ENCODE results near the gene IL20RA.
"Not testable (repeated sequence)": the region's sequence is repeated elsewhere in the genome, so short reads cannot be mapped to it uniquely, and the experiment has no call there.

The IL20RA gene, protein sequence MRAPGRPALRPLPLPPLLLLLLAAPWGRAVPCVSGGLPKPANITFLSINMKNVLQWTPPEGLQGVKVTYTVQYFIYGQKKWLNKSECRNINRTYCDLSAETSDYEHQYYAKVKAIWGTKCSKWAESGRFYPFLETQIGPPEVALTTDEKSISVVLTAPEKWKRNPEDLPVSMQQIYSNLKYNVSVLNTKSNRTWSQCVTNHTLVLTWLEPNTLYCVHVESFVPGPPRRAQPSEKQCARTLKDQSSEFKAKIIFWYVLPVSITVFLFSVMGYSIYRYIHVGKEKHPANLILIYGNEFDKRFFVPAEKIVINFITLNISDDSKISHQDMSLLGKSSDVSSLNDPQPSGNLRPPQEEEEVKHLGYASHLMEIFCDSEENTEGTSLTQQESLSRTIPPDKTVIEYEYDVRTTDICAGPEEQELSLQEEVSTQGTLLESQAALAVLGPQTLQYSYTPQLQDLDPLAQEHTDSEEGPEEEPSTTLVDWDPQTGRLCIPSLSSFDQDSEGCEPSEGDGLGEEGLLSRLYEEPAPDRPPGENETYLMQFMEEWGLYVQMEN

DNA sequence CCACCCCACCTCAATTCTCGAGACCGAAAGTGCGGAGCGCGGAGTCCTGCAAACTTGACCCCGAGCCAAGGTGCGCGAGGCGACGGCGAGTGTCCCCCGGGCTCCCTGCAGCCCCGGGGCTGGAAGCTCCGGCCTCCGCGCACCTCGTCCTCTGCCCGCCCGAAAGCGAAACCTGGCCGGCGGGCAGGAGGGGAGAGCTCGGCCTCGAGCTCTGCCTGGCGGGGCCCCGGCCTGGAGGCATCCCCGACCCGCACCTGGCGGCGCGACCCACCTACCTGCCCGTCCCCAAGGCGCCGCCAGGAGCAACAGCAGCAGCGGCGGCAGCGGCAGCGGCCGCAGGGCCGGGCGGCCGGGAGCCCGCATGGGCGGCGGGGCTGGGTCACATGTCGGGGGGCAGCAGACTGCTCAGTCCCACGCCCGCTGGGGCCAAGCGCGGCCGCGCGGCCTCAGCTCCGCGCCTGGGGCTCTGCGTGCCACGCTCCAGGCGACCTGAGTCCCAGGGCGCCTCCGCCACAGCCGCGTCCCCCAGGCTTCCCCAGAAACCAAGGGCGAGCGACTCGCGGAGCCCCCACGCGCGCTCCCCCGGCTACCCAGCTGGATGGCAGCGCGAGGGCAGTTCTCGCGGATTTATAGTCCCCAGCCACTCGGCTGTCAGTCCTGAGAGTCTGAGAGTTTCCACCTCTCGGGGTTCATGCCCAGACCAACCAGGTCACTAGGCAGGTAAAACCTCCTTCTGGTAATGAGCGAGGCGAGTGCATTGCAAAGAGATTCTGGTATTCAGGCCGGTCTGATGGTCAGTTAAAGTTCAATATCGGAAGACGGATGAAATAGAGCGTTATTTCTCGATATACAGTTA lies at the start of gene IL20RA:
TSS of gene IL20RA (minus strand) at position 600 of the 856 bp plus-strand sequence. CDS start at position 363, 237 bp downstream.
- DNase-seq (ENCODE audit: low spot score): no peak

DNA sequence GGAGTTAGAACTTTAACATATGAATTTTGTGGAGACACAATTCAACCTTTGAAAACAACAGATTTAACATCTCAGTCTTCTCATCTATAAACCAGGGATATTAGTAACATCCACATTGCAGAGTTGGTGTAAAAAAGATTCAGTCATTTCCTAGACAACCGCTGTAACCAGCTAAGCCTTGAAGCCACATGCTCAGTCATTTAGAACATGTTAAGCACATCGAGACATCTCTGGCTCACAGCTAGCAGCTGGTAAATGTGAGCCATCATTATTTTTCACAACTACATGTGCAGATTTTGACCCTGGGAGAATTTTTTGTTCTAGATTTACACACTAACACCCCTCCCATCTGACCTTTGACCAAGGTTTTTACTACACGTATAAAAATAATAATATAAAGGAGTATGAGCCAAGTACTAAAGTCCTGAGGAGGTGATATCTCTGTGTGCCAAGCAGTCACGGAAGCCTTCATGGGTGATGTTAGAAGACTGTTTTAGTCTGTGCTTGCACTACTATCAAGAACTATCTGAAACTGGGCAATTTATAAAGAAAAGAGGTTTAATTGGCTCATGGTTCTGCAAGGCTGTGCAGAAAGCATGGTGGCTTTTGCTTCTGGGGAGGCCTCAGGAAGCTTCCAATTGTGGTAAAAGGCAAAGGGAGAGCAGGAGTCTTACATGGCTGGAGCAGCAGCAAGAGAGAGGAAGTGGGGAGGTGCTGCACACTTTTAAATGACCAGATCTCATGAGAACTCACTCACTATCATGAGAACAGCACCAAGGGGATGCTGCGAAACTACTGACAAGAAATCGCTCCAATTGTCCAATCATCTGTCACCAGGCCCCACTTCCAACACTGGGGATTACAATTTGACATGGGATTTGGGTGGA lies 48.7 kb upstream of the IL20RA start:
- no peak for DNase-seq (ENCODE audit: low spot score)

DNA sequence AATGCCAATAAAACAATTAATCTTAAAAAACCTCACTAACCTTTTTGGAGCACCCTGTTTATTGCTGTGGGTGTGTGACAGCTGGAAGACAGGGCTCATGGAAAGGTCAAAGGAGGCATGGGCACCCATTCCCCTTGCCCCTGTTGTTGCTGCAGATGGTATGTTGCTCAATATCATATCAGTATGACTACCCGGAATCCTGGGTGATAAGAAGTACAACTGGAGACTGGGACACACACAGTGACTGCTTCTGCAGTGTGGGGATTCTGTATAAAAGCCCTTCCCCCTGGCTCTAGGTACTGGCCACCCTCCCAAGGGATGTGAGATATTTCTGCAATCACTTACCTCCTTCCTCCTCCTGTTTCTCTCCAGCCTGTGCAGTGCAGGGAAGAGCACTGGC lies 47.3 kb upstream of the IL20RA start:
- DNase-seq (ENCODE audit: low spot score): no peak

DNA sequence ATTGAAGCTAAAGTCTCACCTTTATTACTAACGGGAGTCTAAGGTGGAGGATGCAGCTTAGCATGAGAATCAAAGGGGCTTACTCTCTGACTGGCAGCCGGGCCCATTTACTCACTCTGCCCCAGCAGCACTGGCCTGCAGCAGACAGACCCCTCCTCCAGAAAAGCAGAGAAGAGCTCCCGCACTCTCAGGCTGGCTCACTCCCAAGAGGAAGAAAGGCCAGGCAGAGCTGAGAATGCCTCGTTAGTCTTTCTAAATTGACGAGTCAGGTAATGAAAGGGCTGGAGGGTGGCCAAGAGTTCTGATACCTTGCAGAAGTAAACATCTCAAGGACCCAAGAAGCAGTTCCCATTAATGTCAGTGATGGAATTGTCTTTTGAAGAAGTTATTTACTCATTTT lies 44.5 kb upstream of the IL20RA start:
- no peak for DNase-seq (ENCODE audit: low spot score)

DNA sequence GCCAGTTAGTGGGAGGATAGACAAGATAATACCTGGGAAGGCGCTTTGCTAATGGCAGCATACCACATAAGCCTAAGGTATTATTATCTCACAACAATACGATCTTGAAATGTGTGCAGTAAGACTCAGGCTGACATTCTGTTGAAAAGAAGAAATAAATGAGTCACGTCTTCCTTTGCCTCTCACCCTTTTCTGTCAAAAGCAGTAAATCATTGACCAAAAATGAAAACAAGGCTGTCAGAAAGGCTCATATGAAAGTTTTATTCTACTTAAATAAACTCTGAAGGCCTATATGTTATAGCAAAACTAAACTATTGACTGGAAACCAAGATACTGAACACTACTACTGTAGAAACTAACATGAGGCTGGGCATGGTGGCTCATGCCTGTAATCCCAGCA lies 43.1 kb upstream of the IL20RA start:
- no peak for DNase-seq (ENCODE audit: low spot score)

DNA sequence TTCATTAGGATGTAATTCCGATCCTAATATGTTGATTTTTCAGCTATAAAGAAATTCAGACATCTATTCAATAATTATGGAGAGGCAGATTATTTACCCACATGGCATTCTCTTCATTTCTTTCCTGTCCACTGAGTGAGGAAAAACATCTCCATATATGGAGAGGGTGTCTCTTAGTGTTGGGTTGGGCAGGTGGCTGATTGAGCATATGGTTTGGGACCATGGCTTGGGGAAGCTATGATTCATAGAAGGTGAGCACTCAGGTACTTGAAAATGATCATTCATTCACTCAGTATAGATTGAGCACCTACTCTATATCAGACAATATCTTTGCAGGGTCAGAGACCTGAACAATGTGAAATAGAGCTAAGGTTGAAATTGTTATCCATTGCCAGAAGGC lies 41.3 kb upstream of the IL20RA start:
- DNase-seq (ENCODE audit: low spot score): no peak

DNA sequence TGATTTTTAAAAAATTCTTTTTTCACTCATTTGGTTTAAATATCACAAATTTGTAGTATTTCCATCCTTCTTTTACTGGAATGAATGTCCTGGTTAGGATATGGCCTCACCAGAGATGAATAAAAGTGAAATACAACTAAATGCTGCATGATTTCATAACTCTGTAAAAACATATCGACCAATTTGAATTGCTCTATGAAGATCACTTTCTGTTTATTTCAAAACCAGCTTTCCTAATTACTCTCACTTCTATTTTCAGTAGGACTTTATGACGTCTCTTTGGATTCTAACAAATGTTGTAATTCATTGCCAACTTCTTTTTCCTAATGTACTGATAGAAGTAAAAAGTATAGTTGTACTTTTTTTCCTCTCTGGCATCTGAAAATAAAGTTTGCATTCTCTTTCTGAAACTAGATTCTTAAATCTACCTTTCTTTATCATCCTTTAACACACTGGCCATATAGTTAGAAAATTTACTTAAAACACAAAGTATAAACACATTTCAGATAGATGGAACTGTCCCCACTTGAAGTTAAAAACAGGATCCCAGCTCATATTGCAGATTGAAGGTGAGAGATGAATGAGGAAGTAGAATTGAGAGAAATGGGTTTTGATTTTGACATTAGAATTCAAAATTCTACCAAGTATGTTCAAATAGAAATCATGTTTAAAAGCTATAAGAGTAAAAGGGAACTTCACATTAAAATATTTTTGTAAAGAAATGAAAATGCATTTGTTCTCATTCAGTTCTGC lies 40.3 kb upstream of the IL20RA start:
- no peak for DNase-seq (ENCODE audit: low spot score)

DNA sequence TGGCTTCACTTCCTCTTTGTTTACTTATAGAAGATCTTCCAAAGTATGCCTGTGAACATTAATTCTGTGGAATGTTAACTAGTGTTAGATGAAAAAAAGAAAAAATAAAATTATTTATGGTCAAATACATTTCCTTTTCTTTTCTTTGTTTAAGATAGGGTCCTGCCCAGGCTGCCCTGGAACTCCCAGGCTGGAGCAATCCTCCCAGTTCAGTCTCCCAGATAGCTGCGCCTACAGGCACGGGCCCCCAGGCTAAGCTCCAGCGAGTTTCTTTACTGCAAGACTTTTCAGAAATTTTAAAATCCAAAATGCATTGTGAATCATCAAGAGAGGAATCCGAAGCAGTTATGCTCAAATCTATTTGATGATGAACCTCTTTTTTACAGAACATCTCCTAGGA lies 39.3 kb upstream of the IL20RA start:
- DNase-seq (ENCODE audit: low spot score): no peak

DNA sequence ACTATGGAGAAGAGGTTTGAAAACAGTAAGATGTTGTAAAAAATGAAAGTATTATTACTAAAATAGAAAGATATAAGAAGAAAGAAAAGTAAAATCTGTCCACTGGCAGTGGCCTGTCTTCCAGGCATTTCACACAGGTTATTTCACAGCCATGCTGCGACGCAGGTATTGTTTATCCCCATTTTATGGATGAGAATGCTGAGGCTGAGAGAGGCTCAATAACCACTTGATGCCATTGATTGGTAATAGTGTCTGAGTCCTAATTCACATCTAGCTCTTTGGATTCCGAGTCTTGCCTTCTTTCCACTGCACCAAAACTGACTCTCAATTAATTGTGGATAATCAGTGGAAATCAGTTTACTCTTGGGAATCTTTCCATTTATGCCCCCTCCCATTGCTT lies 37.2 kb upstream of the IL20RA start:
- DNase-seq (ENCODE audit: low spot score): no peak

DNA sequence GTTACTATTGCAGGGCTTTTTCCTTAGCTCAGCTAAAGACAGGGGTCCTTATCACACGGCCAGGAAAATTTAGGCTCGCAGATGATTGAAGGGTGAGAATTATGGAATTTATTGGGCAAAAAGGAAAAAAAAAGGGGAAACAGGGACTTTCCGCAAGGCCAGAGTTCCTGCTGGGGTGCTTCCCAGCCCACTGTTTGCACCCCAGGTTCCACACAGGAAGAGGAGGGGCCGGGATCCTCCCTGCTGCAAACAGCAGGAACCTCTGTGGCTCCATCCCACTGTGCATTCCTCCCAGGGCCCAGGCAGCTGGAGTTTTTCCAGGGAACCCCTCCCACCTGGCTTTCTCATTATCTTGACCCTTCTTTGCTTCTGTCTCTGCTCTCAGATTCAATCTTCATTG lies 35.9 kb upstream of the IL20RA start:
- DNase-seq (ENCODE audit: low spot score): no peak

DNA sequence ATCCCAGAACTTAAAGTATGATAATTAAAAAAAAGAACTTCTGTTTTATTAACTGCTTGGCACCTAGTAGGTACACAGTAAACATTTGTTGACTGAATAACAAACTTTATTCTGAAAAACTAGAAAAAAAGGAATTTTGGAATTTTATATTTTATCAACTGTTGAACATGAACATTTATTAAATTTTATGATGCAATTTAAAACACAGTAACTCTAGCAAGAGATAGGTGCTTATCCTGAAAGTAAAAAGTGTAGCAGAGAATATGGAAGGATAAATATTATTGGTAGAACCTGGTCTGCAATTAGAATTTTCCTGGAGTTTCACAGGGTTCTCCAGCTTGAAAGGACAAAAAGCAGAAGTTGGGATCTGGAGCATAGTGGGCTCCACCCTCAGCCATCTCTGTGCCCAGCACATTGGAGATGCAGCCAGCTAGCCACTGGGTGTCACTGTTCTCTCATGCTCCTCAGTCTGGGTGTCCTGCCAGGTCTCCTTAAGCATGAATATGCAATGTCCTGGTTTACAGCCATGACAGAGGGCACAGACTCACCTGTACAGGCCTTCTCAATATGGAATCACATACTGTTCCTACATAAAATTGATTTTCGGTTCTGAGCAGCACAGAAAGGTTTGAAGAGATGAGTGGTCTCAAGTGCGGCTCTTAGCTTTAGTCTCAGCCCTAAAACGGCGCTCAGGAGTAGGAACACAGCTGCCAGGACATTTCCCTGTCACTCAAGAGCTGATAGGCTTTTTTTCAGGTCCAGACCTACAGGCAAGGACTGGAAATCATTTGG lies 31.7 kb upstream of the IL20RA start:
- peak; percentile 44 for DNase-seq (ENCODE audit: low spot score)

DNA sequence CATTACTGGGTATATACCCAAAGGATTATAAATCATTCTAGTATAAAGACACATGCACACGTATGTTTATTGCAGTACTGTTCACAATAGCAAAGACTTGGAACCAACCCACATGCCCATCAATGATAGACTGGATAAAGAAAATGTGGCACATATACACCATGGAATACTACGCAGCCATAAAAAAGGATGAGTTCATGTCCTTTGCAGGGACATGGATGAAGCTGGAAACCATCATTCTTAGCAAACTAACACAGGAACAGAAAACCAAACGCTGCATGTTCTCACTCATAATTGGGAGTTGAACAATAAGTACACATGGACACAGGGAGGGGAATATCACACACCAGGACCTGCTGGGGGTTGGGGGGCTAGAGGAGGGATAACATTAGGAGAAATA lies 31.0 kb upstream of the IL20RA start:
- not testable (repeated sequence) for DNase-seq (ENCODE audit: low spot score)

DNA sequence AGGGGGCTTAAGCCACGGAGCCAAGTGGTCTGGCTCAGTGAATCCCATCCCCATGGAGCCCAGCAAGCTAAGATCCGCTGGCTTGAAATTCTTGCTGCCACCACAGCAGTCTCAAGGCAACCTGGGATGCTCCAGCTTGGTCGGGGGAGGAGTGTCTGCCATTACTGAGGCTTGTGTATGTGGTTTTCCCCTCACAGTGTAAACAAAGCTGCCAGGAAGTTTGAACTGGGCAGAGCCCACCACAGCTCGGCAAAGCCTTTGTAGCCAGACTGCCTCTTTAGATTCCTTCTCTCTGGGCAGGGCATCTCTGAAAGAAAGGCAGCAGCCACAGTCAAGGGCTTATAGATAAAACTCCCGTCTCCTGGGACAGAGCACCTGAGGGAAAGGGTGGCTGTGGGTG lies 25.5 kb upstream of the IL20RA start:
- DNase-seq (ENCODE audit: low spot score): no peak

DNA sequence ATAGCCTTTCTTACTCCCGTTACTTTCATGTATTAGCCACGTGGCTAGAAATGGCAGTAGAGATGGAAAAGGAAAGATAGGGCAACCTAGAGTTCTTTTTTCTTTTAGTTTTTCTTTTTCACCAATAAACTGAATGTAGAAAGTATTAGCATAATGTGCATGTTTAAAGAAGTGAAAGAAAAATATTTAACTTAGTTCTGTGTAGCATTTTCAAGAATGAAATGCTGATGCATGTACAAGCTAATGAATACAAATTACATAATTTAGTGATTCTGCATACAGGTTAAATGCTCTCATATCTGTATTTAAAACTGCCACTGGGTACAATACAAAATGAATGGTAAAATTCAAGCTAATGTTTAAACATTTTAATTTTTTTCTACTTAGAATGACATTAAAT lies 22.6 kb upstream of the IL20RA start:
- no peak for DNase-seq (ENCODE audit: low spot score)

DNA sequence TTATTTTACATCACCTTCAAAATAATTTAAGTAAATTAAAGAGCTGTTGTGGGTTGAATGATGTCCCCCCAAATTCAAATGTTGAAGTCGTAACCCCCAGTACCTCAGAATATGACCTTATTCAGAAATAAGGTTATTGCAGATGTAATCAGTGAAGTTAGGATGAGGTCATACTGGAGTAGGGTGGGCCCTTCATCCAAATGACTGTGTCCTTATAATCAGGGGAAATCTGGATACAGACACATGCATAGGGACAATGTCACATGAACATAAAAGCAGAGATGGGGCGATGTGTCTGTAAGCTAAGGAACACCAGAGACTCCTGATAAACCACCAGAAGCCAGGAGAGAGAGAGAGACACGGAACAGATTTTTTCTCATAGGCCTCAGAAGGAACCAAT lies 13.3 kb upstream of the IL20RA start:
- DNase-seq (ENCODE audit: low spot score): no peak

DNA sequence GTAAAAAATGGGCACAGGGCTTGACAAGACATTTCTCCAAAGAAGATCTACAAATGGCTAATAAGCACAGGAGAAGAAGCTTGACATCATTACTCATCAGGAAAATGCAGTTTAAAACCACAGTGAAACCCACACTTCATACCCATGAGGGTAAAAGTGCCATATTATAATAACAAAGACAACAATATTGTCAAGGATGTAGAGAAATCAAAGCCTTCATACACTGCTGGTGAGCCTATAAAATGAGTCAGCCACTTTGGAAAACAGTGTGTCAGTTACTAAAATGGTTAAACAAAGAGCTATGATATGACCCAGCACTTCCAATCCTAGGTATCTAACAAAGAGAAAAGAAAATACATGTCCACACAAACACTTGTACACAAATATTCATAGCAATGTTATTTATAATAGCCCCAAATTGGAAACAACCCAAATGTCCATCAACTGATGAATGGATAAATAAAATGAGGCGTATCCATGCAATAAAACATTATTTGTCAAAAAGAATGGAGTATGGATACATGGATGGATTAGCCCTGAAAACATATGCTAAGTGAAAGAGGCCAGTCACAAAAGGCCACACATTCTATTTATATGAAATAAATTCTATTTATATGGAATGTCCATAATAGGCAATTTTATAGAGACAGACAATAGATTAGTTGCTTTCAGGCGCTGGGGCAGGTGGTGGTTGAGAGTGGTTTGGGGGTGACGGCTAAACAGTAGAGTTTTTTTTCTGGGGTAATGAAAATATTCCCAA lies 11.5 kb upstream of the IL20RA start:
- DNase-seq (ENCODE audit: low spot score): no peak

DNA sequence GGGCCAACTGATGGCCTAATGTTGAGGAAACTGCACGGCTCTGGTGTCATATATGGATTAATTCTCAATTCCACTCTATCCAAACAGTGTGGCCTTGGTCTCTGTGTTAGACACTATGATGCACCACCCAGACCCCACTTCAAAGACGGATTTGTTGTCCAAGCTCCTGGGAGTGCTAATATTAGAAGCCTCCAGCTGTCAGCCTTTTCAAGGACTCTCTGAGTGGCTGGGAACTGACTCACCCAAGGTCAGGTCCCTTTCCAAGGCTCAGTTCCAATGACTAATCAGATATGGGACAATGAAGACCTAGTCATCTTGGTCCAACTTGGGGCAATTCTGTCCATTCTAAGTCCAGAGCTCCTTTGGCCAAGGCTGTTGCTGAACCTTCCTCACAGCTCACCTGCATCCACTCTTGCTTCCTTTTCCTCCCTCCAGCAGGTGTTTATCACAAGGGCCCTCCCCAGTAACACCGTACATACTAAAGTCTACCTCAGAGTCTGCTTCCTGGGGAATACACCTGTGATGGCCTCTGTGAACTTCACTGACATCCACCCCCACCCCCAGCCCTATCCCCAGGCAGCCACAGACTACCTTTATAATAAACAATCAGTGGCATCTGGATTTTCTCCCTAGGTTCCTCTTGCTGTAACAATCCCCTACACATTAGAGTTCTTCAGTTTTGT lies 7.2 kb upstream of the IL20RA start:
- no peak for DNase-seq (ENCODE audit: low spot score)

DNA sequence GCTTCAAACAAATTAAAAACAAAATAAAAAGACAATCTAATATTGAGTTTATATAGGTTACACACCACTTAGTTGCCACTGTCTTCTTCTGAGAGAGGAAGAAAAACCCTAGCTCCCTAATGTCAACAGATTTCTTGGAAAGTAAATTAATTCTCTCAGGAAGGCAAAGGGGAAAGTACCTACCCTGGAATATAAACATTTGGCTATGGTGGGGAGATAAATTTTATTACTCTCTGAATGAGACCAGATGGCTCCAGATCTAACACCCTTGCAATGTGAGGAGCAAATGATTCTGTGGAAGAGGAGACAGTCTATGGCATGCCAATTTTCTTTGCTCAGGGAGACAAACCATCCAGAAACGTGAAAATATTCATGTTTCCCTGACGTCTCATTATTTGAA lies 4.3 kb upstream of the IL20RA start:
- no peak for DNase-seq (ENCODE audit: low spot score)

DNA sequence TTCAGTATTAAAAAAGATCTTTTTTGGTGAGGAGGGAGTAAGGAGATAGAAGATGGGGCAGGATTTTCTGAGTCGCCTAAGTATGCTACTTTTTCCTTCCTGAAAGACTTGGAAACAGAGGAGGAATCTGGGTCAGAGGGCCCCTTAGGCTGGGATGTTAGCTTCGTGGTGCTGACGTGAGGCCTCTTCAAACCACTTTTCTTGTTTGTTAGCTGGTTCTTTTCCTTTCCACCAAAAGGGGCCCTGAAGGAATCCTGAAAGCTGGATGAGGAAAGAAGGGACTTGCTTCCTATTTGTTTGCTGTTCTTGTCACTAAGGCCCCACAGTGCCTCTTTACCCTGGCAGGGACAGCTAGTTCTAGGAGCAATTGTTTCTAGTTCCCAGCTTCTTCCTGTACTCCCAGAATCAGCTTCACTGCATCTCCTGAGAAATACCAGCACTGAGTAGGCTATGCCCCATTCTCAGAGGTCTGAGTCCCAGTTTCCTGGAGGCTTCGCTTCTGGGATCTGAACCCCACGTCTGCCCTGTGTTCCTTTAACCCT lies 2.2 kb upstream of the IL20RA start:
- DNase-seq (ENCODE audit: low spot score): no peak

All from CD4-positive, alpha-beta T cell treated with Interleukin-15 for 4 hours (primary cell).